Stimulated activated CD4-positive, alpha-beta T cell treated with anti-CD3 and anti-CD28 coated beads, Interleukin-1b, Interleukin-23, amount 100 ng/mL, for 24 hours (primary cell): ENCODE results near the gene CLIP4.
A peak's percentile ranks its signal among the peaks of the same experiment; 100 is the strongest.

Experiments used
- DNase-seq, 4 experiments: peaks; one replicate each; pipeline ENCODE4 v3.0.0-alpha.2; 2020; ENCODE audit warnings: low read depth in 4 of 4, low spot score in 1 of 4

Gene CLIP4

DNA sequence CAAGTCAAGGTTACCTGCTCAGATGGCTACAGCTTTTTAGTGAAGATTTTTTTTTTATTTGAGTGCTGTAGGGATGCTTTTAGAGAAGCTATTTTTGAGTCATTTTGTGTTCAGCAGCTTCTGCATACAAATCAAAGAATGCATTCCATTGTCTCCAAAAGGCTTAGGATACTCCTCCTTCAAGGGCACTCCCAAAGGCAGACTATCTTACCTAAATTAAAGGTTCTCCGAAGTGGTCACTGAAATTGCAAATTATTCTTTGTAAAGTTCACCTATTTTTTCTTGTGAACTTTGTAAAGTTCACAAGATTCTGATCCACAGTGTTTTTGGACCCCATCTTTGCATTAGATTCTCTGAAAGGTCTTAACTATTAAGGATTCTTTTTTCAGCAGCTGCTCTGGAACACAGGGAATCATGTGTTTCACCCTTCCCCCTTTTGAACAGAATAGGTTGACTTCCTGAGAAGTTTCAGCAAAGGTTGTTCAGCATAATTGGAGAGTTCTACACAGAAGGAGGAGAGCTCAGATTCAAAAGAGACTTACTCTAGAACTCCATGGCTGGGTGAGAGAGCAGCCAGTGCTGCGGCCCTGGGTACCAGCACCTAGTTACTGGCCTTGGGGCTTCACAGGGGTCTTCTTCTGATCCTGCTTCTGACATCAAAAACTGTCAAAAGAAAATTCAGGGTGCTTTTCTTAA is 14.5 kb downstream of the CLIP4 start:
- no peak for DNase-seq

DNA sequence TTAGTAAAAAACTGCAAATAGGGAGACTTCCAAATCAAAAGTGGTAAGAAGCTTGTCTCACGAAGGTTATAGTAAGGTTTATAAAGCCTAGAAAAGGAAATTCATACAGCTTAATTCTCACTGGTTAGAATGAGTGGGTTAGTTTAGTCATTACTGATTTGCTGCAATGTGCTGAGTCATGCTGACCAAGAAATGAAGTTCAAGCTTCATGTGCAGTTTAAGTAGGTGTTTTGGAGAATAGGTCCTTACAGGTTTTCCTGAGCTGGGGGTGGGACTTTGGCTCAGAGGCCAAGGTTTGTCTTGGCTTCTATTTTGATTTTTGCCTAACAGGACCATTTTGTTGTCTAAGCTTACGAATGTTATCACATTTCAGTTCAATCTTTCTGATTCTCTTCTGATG is 15.1 kb downstream of the CLIP4 start:
- peak in 1 of 4 experiments; percentile 26 for DNase-seq

DNA sequence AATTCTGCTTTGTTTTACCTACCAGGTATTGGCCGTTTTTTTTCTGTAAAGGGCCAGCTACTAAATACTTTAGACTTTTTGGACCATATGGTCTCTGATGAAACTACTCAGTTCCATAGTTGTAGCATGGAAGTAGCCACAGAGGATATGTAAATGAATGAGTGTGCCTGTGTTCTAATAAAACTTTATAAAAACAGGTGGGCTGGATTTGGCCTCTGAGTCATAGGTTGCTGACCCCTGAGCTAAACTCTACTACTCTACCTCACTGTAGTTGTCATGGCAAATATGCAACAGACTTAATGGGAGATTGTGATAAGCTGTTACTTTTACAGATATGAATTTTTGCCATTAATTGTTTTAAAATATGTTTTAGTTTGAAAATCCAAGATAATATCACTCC is 19.7 kb downstream of the CLIP4 start:
- DNase-seq, result no peak

DNA sequence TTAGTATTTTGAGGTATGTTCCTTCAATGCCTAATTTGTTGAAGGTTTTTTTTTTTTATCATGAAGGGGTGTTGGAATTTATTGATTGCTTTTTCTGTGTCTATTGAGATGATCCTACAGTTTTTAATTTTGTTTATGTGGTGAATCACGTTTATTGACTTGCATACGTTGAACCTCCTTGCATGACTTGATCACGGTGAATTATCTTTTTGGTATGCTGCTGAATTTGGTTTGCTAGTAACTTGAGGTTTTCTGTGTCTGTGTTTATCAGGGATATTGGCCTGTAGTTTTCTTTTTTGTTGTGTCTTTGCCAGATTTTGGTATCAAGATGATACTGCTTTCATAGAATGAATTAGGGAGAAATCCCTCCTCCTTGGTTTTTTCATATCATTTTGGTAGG is 23.9 kb downstream of the CLIP4 start:
- DNase-seq, result no peak

DNA sequence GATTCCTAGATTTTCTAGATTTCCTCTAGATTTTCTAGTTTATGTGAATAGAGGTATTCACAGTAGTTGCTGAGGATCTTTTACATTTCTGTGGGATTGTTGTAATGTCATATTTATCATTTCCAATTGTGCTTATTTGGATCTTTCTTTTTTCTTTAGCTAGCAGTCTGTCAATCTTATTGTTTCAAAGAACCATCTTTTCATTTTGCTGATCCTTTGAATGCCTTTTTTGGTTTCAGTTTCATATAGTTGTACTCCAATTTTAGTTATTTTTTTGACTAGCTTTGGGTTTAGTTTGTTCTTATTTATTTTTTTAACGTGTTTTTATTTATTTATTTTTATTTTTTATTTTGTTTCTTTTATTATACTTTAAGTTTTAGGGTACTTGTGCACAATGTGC is 24.5 kb downstream of the CLIP4 start:
- DNase-seq, result no peak

DNA sequence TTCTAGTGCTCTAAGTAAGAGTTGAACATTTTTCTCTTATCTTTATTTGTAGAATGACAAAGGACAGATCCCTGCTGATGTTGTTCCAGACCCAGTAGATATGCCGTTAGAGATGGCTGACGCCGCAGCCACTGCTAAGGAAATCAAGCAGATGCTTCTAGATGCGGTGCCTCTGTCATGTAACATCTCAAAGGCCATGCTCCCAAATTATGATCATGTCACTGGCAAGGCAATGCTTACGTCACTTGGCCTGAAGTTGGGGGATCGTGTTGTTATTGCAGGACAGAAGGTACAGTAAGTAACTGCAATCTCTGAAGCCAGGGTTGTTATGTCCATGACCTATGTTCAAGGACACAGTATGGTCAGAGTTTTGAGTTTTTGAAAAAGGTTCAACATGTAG is 28.4 kb downstream of the CLIP4 start:
- DNase-seq, result no peak

DNA sequence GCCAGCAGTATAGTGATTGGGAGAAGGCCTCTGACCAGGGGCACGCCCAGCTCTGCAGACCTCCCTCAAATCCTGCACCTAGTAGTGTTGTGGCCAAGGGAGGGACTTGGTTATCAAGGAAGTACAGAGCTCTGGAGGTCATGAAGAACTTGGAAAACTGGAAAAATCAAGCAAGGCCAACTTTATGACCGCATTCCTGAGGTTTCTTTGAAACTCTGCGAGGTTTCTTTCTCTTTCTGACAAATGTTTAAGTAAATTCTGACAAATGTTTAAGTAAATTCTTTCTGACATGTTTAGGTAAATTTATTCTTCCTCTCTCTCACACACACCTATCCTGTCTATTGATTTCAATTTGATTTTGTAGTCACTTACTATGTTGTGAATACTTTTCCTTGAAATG is 31.0 kb downstream of the CLIP4 start:
- no peak for DNase-seq

DNA sequence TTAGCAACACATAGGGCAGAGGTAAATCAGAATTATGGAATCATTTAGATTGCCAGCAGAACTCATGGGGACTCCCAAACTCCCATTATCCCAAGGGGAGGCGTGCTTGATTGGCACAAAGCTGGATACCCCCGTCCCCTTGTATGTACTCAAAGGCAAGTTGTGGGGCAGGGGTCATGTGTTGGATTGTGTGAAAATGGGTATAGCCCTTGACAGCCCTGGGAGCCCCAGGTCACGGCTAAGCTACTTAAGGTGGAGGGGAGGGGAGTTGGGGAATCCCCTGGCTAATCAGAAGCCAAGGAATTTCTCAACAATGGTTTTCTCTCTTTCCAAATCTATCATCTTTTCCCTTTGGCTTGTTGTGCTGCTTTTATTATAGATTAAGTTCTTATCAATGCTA is 32.7 kb downstream of the CLIP4 start:
- DNase-seq, result no peak

DNA sequence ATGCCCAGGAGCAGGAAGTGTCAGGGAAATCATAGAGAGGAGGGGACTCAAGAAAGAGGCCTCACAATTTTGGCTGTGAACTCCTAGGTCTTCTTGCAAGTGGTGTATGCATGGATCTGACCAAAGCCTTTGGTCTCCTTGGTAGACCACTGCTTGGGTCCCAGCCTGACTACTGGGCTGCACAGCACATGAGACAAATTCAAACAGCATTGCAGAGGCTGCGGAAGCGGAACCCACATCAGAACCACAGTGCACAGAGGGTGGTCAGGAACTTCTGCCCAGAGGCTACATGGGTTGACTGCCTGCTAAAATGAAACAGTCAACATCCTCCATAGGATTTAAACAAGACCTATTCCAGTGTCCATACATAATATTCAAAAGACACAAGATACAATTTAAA is 39.4 kb downstream of the CLIP4 start:
- DNase-seq, result no peak

DNA sequence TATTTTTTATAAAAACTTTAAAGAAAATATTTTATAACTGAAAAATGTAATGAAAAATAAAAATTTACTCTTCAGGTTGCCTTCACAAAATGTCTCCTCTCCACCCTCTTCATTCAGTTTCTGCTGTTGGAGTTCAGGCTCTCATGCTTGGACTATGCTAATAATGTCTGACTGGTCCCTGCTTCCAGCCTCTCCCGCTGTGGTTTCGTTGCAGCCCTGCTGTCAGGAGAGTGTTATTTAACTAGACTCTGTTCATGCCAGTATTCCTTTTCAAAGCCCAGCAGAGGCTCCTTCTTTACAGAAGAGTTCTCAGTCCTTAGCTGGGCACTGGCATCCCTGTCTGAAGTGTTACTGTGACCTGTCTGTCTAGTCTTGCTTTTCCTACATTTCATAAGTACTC is 40.4 kb downstream of the CLIP4 start:
- no peak for DNase-seq

DNA sequence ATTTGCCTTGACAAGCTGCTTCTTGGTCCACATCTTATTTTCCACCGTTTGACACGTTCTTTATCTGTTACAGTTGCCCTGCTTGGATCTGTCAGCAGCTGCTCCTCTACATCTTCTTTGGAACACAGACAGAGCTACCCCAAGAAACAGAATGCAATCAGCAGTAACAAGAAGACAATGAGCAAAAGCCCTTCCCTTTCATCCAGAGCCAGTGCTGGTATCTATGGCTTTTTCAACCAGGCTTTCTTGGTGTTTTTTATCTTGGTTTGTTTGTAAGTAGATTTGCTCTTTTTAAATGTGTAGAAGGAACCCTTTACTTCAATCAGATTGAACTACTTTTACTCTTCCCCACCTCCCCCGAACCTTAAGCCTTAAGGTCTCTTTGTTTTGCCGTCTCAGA is 41.9 kb downstream of the CLIP4 start:
- DNase-seq, result no peak

DNA sequence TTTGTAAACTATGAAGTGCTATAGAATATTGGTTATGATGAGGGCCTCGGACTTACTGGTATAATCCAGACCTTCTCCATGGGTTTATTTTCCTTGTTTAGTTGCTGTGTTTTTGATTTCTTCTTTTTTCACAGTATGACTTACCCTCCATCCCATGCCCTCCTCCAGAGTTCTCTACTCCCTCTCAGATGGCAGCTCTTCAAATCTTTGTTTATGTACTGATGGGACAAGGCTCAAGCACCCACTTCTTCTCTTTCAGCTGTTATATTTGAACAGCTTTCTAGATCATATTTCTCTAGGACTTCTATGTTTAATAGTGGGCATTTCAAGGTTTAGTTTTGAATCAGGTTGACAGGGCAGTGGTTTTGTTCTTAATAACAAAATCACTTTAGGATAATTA is 43.9 kb downstream of the CLIP4 start:
- DNase-seq, result no peak

DNA sequence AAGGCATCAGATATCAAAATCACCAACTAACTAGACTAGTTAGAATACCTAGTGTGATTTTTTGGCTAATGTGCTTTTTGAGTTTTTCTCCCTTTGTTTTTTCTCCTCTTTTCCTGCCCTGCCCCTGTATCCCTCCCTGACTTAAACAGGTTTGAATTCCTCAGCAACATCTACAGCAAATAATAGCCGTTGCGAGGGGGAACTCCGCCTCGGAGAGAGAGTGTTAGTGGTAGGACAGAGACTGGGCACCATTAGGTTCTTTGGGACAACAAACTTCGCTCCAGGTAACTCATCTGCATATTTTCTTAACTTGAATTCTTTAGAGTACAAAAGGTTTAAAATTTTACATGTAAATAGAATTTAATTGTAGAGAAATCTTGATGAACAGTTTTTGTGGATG is 45.0 kb downstream of the CLIP4 start:
- DNase-seq, result no peak

DNA sequence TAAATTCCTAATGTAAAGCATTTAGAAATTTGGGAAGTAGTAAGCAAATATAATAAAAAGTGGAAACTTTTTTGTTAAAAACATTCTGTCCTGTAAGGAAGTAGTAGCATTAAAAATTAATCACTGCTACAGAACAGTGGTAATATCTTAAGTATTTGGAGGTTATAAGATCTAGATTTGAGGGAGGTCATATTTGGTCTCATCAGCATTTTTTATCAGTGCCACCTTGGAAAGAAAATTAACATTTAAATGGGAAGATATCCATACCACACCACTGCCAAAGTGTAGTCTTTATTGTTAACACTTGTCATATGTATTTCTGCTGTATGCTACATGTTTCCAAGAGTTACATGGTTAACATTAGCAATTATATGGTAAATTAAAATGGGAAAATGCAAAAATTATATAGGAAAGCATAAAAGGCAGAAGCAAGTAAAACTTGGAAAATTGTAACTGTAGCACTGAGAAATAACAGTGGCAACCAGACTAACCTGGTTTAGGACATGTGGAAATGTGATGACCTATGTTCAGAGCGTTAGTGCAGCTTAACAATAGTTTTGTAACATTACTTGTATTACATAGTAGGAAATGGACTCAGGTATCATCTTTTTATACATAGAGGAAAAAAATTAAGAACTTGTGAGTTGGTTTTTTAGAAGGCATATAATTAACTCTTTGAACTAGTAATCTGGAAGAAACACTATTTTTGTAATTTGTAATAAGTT is 47.2 kb downstream of the CLIP4 start:
- no peak for DNase-seq

DNA sequence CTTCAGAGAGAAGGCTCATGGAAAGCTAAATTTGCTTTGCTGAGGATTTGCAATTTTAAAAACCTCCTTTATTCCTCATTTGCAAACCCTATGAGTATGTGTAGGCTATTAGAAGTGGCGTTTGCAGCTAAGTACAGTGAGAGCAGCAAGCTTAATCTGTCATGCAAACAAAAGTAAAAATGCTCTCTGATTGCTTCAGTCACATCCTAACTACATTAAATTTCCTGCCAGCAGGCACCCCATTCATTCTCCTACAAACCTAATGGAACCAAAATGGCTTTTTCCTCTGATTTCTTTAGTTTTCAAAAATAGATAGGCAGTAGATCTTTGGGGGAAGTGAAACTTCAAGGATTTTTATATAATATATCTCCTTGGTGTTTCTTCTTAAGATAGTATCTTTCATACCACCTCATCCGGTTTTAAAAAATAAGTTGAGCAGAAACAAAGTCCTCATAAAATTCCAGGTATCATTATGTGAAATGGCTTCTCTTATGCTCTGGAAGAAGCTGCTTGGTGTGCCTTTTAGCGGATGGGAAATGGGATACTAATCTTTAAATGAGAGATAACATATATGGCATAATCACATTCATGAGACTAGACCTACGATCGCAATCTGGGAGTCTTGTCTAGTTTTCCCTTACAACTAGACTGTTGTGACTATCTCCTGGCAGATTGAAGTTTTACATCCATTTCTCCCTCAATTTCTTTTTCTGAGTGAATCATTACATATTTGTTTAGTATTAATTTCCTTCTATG is 49.1 kb downstream of the CLIP4 start:
- no peak for DNase-seq

DNA sequence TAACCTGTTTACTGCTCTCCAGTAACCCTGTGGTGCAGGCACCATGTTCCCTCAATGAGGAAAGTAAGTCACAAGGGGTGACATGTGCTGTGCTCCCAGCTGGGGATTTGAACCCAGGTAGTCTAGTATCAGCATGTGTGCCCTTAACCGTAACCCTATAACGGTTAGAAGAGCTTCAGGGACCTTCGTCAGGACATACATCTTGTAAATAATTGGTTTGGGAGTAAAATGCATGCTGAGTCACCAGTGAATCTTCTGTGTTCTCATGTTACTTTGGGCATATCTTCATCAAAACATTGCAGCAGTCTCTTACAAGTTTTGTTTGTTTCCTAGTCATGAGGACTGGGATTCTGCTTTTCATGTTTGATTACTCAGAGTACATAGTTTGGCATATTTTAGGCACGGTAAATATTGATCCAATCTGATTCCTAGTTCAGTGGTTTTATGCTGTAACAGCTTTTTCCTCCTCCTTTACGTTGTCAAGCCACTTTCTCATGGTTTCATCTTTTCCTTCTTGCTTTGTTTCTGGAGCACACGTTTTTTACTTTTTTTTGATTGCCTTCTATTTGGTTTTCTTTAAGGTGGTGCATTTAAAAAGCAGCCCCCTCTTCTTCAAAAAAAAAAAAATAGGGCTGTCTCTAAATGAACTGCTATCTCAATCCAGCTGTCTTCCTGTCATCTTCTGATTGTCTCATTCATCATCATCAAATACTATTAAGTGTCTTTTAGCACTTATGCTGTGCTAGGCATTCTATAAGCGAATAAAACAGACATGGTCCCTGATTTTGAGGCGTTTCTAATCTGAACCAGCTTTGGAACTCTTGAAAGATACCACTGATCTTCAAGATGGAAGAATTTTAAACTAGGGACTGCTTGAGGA is 50.4 kb downstream of the CLIP4 start:
- no peak for DNase-seq

DNA sequence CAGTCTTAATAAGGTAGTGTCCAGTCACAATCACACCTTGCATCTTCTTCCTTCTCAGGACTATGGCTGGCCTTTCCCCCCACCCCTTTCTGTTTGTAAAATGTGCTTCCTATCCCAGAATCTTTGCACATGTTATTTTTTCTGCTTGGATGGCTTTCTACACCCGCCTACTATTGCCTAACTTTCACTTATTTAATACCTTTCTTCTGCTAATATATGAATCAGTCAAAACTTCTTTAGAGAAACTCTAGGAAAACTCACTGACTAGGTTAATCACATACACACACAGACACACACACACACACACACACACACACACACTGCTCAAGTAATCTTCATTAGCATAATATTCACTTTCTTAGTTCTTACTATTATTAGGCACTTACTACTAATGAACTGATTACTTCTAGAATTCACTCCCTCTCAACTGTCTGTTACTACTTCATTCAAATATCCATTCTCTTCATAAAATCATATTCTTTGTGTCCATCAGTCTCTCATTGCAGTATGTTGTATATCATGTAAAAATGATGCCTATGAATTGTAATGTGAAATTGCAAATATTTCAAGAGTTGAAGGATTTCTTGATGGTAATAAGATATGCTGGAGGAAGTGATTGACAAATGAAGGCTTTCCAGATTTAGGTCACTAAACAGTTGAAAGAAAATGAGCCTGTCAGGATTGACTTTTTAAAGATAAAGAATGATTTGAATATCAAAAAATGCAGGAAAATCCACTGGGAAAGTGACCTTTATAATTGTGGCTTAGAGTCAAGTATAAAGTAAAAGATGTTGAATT is 51.2 kb downstream of the CLIP4 start:
- no peak for DNase-seq

DNA sequence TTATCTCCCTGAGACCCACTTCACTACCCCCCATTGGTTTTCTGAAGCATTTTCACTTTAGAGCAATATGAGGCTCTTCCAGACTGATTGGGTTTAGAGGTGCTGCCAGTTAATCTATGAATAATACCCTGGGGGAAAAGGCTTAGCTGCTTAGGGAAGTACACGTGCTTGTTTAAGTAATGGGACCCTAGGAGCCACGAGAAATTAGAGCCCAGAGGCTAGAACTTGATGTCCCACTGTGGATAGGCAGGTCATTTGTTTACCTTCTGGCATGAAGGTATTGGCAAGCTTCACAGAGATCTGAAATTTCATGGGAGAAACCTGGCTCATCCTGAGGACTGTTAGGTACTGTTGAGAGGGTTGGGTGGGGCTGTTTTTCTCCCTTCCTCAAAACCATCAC is 59.7 kb downstream of the CLIP4 start:
- no peak for DNase-seq

DNA sequence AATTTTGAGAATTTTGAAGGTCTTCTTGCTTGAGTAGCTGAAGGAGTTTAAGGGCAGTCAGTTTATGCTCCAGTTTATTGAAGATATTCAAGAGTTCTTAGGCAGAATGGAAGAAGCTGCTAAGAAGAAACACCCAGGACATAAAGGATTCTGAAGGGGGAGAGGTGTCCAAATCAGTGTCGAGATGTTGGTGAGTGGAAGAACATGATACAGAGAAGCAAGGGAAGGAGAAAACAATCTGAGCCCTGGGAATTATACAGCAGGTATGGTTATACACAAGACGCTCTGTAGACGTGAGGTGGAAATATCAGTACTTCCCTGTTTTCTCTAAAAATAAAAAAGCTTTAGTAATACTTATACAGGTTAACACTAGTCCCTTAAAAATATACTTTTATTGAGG is 60.1 kb downstream of the CLIP4 start:
- no peak for DNase-seq

DNA sequence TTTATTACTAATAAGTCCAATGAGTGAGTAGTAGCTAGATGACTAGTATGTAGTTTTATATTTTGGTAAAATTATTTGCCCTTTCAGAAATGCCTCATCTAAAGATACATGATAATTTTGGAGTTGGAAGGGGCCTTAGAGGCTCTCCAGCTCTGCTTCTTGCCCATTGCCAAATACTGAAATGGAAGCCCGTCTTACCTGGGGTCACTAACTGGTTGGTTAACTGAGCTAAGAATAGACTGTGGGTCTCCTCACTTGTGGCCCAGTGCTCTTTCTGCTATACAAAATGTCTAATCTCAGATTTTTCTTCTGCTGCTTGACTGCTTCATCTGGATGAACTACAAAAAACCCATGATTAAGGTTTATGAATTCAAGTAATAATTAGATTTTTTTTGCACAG is 67.1 kb downstream of the CLIP4 start:
- DNase-seq, result no peak

DNA sequence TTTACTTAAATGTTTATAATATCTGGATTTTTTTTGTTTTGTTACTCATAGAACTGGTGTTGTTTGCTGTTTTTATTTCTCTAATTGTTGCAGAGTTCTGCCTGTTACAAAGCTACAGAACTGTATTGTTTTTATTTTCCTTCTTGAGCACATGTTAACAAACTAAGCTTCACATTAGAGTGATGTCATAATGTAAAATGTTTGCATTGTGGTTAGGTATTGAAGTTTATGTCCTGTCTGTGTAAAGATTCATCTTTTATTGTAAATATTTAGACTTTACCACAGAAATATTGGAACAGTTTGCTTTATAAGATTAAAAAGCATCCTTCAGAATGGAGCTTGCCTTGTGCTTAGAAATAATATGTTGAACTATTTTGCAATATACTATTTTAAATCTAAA is 67.7 kb downstream of the CLIP4 start:
- DNase-seq, result no peak
